DOHH2 (cell line): Measurements from ENCODE around the gene LMTK2.
A peak's percentile ranks its signal among the peaks of the same experiment; 100 is the strongest.

Experiments
- H3F3A ChIP-seq: fragments of 200-600 bp; sonication (generic), shearing (Covaris generic); 2 replicates; pipeline ENCODE4 v1.6.0; 2016; ENCODE audit warnings: antibody characterized with exemption, mild to moderate bottlenecking; ENCODE audit not compliant: control insufficient read depth, insufficient read depth
- H3K27ac ChIP-seq: fragments of 200-600 bp; sonication (generic); 2 replicates; pipeline ENCODE4 v1.5.1; 2014; ENCODE audit warnings: low read depth, mild to moderate bottlenecking, low read length, moderate library complexity
- H3K27me3 ChIP-seq: fragments of 200-600 bp; sonication (generic); 2 replicates; pipeline ENCODE4 v1.6.1; 2014; ENCODE audit warnings: mild to moderate bottlenecking, low read length, mixed read lengths; ENCODE audit not compliant: control insufficient read depth
- H3K36me3 ChIP-seq: fragments of 200-600 bp; sonication (generic); 2 replicates; pipeline ENCODE4 v1.6.1; 2014; ENCODE audit warnings: mild to moderate bottlenecking, low read length, moderate library complexity, mixed read lengths; ENCODE audit not compliant: control insufficient read depth
- H3K4me1 ChIP-seq: fragments of 200-600 bp; sonication (generic); 2 replicates; pipeline ENCODE4 v1.6.1; 2014; ENCODE audit warnings: mild to moderate bottlenecking, low read length, mixed read lengths; ENCODE audit not compliant: control insufficient read depth
- H3K4me2 ChIP-seq: fragments of 200-600 bp; sonication (generic); 2 replicates; pipeline ENCODE4 v1.6.0; 2014; ENCODE audit warnings: mild to moderate bottlenecking, low read length, moderate library complexity
- H3K4me3 ChIP-seq: fragments of 200-600 bp; sonication (generic); 2 replicates; pipeline ENCODE4 v1.5.1; 2014; ENCODE audit warnings: mild to moderate bottlenecking, low read length, mixed read lengths
- H3K79me2 ChIP-seq: fragments of 200-600 bp; sonication (generic); 2 replicates; pipeline ENCODE4 v1.6.1; 2014; ENCODE audit warnings: mild to moderate bottlenecking, low read length, mixed read lengths; ENCODE audit not compliant: control insufficient read depth
- H3K9me2 ChIP-seq: fragments of 200-600 bp; sonication (generic); replicated peaks from 2 replicates; pipeline ENCODE4 v1.6.1; 2014; ENCODE audit warnings: mild to moderate bottlenecking, low read length, mixed read lengths; ENCODE audit not compliant: control insufficient read depth
- H3K9me3 ChIP-seq: fragments of 200-600 bp; sonication (generic); 2 replicates; pipeline ENCODE4 v1.6.1; 2014; ENCODE audit warnings: antibody characterized with exemption, low read length, mixed read lengths; ENCODE audit not compliant: control insufficient read depth, insufficient read depth
- H4K20me1 ChIP-seq: fragments of 200-600 bp; sonication (generic); 2 replicates; pipeline ENCODE4 v1.6.0; 2014; ENCODE audit warnings: low read depth, mild to moderate bottlenecking, antibody characterized with exemption, low read length, moderate library complexity; ENCODE audit not compliant: control insufficient read depth, insufficient read depth
- CTCF ChIP-seq: fragments of 200-600 bp; sonication (generic); IDR thresholded peaks from one replicate; pipeline ENCODE4 v1.5.1; 2014; ENCODE audit warnings: antibody characterized with exemption, mild to moderate bottlenecking, low read depth, low read length; ENCODE audit not compliant: poor library complexity, severe bottlenecking
- EZH2phosphoT487 ChIP-seq: fragments of 200-600 bp; sonication (generic); IDR thresholded peaks from 2 replicates; pipeline ENCODE4 v1.6.1; 2017; ENCODE audit warnings: borderline replicate concordance, mild to moderate bottlenecking, antibody characterized with exemption, low read length, moderate library complexity, mixed read lengths

LMTK2 gene

GRCh38 chr7:98133181-98133580, 26.5 kb downstream of the LMTK2 start:
- TF ChIP-seq CTCF, result no peak
- TF ChIP-seq EZH2phosphoT487, result peak; percentile 74; the same call in 1 of the 2 replicates
- no peak overlapping the region for H3K4me3 ChIP-seq
- H3K4me1 ChIP-seq, result peaks cover 18% of the 10 kb centered on the region
- no peaks in the 10 kb centered on the region for H3K9me2 ChIP-seq
- peak overlapping the region; percentile 18; the same call in 1 of the 2 replicates for H3K4me2 ChIP-seq
- no peak overlapping the region for H3K27ac ChIP-seq
- peaks cover 25% of the 10 kb centered on the region for H3K79me2 ChIP-seq
- peaks cover 92% of the 10 kb centered on the region for H4K20me1 ChIP-seq
- H3K27me3 ChIP-seq, result peaks cover 69% of the 10 kb centered on the region
- H3F3A ChIP-seq, result peaks cover 16% of the 10 kb centered on the region
- H3K36me3 ChIP-seq, result peaks cover 9% of the 10 kb centered on the region; the same call in 1 of the 2 replicates
- no peaks in the 10 kb centered on the region for H3K9me3 ChIP-seq

- peaks cover 69% of the 10 kb centered on the region for H3K27me3 ChIP-seq
- H3K27ac ChIP-seq, result no peak overlapping the region
- no peaks in the 10 kb centered on the region for H3K9me3 ChIP-seq
- TF ChIP-seq EZH2phosphoT487, result no peak; the same call in 1 of the 2 replicates
- no peak for TF ChIP-seq CTCF
- H3F3A ChIP-seq, result peaks cover 16% of the 10 kb centered on the region
- no peak overlapping the region; the same call in 1 of the 2 replicates for H3K4me2 ChIP-seq
- no peaks in the 10 kb centered on the region for H3K9me2 ChIP-seq
- peaks cover 14% of the 10 kb centered on the region for H3K36me3 ChIP-seq
- H4K20me1 ChIP-seq, result peaks cover 92% of the 10 kb centered on the region
- H3K79me2 ChIP-seq, result peaks cover 22% of the 10 kb centered on the region
- no peak overlapping the region for H3K4me3 ChIP-seq
- peaks cover 18% of the 10 kb centered on the region for H3K4me1 ChIP-seq
Observed at GRCh38 chr7:98133621-98134303, 27.1 kb downstream of the LMTK2 start.

GRCh38 chr7:98134420-98135228, 28.0 kb downstream of the LMTK2 start:
- no peak overlapping the region for H3K4me2 ChIP-seq
- H3F3A ChIP-seq, result peaks cover 16% of the 10 kb centered on the region
- TF ChIP-seq CTCF (no peak), EZH2phosphoT487 (no peak)
- peaks cover 18% of the 10 kb centered on the region for H3K4me1 ChIP-seq
- peaks cover 19% of the 10 kb centered on the region for H3K79me2 ChIP-seq
- H3K27me3 ChIP-seq, result peaks cover 65% of the 10 kb centered on the region
- no peak overlapping the region for H3K27ac ChIP-seq
- H3K9me3 ChIP-seq, result no peaks in the 10 kb centered on the region
- H3K4me3 ChIP-seq, result no peak overlapping the region
- peaks cover 90% of the 10 kb centered on the region for H4K20me1 ChIP-seq
- H3K9me2 ChIP-seq, result no peaks in the 10 kb centered on the region
- peaks cover 23% of the 10 kb centered on the region for H3K36me3 ChIP-seq
